HAP-1 (cell line): ENCODE data around the gene TNS3.

Experiments
- DNase-seq, 2 experiments: peaks; one replicate each; pipeline ENCODE4 v3.0.0-alpha.2; 2016 to 2020; ENCODE audit warnings: low spot score in 2 of 2
- H3K27me3 ChIP-seq: fragments of 250-450 bp; sonication (Bioruptor Pico); 2 replicates; pipeline ENCODE4 v1.5.1; 2020; ENCODE audit warnings: low read depth, mild to moderate bottlenecking, moderate library complexity
- H3K36me3 ChIP-seq: fragments of 250-450 bp; sonication (Bioruptor Pico); replicated peaks from 2 replicates; pipeline ENCODE4 v1.5.1; 2020; ENCODE audit warnings: mild to moderate bottlenecking
- H3K4me1 ChIP-seq: fragments of 250-450 bp; sonication (Bioruptor Pico); 2 replicates; pipeline ENCODE4 v1.5.1; 2020; ENCODE audit warnings: mild to moderate bottlenecking
- H3K4me3 ChIP-seq: fragments of 250-450 bp; sonication (Bioruptor Pico); 2 replicates; pipeline ENCODE4 v1.5.1; 2020; ENCODE audit warnings: mild to moderate bottlenecking, moderate library complexity
- H3K9me3 ChIP-seq: fragments of 250-450 bp; sonication (Bioruptor Pico); 2 replicates; pipeline ENCODE4 v1.5.1; 2020; ENCODE audit warnings: mild to moderate bottlenecking, moderate library complexity
- in situ Hi-C: fragments of 300-500 bp; cut with MboI; formaldehyde crosslinking; loops from 3 replicates; pipeline ENCODE4 v1.14.3; 2020; ENCODE audit warnings: low sequenced_read_pairs, inconsistent platforms, mixed read lengths

TNS3 gene

DNA sequence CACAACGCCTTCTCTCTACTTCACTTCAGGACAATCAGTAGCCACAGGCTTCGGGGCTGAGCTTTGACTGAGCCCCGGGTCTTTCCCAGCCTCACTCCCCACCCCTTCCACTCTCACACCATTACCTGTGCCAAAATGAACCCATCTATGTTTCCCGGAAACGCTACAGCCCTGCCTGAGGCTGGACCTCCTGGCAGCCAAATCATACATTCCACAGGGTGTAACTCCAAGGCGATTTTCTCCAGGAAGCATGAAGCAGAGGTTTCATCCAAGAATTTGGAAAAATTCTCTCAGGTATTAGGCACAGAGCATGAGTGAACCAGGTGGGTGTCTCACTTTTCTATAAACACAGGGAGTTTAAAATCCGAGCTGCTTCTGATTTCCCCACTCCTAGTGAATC lies 286.3 kb downstream of the TNS3 start:
- H3K4me1 ChIP-seq: peaks cover 4% of the 10 kb centered on the region
- H3K36me3 ChIP-seq: peaks cover 63% of the 10 kb centered on the region
- DNase-seq: no peak
- H3K27me3 ChIP-seq: no peaks in the 10 kb centered on the region
- no peaks in the 10 kb centered on the region for H3K9me3 ChIP-seq
- in situ Hi-C loops: no loop called here
- H3K4me3 ChIP-seq: no peak overlapping the region

GRCh38 chr7:47294556-47295222 lies 287.2 kb downstream of the TNS3 start:
- H3K4me1 ChIP-seq: peaks cover 13% of the 10 kb centered on the region
- DNase-seq: no peak
- in situ Hi-C loops: no loop called here
- no peaks in the 10 kb centered on the region for H3K9me3 ChIP-seq
- no peaks in the 10 kb centered on the region for H3K27me3 ChIP-seq
- H3K36me3 ChIP-seq: peaks cover 65% of the 10 kb centered on the region
- no peak overlapping the region for H3K4me3 ChIP-seq

DNA sequence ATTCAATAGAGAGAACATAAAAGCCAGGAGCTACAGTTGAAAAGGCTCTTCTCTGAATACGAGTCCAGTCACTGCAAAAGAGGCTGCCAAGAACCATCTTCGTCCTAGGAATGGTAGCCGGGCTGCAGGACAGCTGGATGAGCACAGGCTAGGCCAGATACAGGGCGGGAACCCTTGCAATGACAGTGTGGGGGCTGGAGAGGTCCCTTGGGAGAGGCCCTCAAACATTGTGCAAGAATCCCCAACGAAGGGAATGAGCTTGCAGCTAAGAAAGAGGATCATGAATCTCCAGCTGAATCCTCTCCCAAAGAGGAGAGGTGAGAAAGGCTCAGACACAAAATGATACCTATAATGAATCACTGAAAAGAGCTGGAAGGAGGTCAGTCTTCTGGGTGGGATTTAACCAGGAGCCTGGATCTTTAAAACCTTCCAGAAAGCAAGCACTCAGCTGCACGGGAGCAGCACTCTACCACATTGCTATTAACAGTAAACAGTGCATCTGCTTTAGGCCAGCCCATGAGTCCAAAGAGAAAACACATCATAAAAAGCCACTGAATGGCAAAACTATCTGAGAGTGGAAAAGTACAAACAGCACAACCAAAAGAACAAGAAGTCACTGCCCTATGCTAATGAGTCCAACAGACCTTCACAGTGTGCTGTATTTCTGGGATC lies 287.9 kb downstream of the TNS3 start:
- H3K4me1 ChIP-seq: peaks cover 13% of the 10 kb centered on the region
- DNase-seq: no peak
- H3K9me3 ChIP-seq: no peaks in the 10 kb centered on the region
- in situ Hi-C loops: no loop called here
- H3K4me3 ChIP-seq: no peak overlapping the region
- no peaks in the 10 kb centered on the region for H3K27me3 ChIP-seq
- H3K36me3 ChIP-seq: peaks cover 70% of the 10 kb centered on the region

DNA sequence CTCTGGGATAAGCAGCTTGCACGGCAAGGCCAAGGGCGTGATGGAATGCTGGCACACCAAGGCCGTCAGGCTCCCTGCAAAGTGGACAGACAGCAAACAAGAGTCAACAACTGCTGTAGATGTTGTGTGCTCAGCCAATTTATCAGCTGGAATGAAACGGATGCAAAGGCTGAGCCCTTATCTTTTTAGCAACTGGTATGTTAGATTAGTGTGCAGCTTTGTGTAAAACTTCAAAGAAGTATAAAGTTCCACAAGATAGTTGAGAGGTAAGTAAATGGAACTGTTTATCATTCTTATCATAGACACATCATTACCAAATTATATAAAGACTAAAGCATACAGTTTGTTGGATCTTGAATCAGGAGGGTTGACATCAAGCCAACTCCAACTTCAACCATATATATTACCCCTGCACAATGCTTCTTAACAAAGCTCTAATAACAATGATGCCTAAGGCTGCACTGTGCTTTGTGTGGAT lies 289.0 kb downstream of the TNS3 start:
- peaks cover 75% of the 10 kb centered on the region for H3K36me3 ChIP-seq
- no peak for DNase-seq
- in situ Hi-C loops: no loop called here
- H3K27me3 ChIP-seq: no peaks in the 10 kb centered on the region
- H3K4me3 ChIP-seq: no peak overlapping the region
- H3K9me3 ChIP-seq: no peaks in the 10 kb centered on the region
- peaks cover 13% of the 10 kb centered on the region for H3K4me1 ChIP-seq

DNA sequence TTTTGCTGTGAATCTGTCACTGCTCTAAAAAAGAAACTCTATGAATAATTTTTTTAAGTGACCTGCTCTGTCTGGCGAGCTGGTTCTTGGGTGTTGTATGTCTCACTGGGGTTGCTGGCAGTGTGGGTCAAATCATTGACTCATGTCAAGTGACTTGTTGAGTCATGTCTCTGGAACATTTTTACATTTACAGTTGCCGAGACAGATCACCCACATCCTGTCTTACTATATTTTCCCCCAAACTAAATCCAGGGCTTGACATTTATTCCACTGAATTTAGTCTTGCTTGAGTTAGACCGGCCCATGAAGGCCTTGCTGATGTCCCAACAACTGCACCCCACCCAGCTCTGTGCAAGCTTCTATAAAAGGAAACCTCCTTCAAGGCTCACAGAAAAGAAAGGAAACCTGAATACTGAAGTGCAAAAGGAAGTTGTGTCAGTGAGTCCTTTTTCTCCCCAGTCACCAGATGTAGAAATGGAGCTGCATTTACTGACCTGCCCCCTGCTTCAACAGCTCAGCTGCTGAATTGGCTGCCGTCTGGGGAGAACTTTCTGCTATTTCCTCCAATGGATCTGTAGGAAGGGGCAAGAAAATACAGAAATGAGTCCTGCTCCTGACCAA lies 290.3 kb downstream of the TNS3 start:
- Histone ChIP-seq H3K27me3 (no peaks in the 10 kb centered on the region), H3K4me3 (no peak overlapping the region), H3K9me3 (no peaks in the 10 kb centered on the region), H3K36me3 (peaks cover 77% of the 10 kb centered on the region), H3K4me1 (peaks cover 13% of the 10 kb centered on the region)
- DNase-seq: no peak
- in situ Hi-C loops: no loop called here

- H3K27me3 ChIP-seq: no peaks in the 10 kb centered on the region
- peaks cover 13% of the 10 kb centered on the region for H3K4me1 ChIP-seq
- H3K36me3 ChIP-seq: peaks cover 72% of the 10 kb centered on the region
- H3K4me3 ChIP-seq: no peak overlapping the region
- no peaks in the 10 kb centered on the region for H3K9me3 ChIP-seq
- in situ Hi-C loops: no loop called here
- DNase-seq: no peak
Observed at GRCh38 chr7:47290867-47291266, 291.0 kb downstream of the TNS3 start.

DNA sequence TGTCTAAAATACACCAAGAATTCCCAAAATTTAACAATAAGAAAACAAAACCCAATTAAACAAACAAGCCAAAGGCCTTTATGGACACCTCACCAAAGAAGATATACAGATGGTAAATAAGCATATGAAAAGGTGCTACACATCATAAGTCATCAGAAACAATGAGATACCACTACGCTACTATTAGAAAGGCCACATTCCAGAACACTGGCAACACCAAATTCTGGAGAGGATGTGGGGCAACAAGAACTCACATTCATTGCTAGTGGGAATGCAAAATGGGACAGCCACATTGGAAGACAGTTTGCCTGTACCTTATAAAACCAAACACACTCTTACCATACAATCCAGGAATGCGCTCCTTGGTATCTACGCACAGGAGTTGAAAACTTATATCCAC lies 291.4 kb downstream of the TNS3 start:
- H3K27me3 ChIP-seq: no peaks in the 10 kb centered on the region
- H3K4me1 ChIP-seq: peaks cover 13% of the 10 kb centered on the region
- H3K36me3 ChIP-seq: peaks cover 71% of the 10 kb centered on the region
- in situ Hi-C loops: no loop called here
- no peak overlapping the region for H3K4me3 ChIP-seq
- DNase-seq: no peak
- H3K9me3 ChIP-seq: no peaks in the 10 kb centered on the region

DNA sequence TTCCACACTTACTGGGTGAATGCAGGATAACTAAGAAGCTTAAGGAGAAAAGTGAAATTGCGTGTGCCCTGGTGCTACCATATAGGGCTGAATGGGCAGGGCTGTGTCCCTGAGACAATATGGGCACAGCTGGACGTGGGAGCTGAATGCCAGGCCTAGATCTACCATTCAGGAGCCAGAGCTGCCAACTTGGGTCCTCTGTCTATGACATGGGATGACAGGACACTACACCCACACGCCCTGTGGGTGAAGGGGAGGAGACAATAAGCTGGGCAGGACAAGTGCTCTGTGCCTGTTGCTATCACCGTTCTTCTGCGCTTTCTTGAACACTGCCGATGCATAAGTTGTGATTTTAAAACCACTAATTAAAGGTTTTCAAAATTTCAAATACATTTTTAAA lies 293.9 kb downstream of the TNS3 start:
- Histone ChIP-seq H3K36me3 (peaks cover 77% of the 10 kb centered on the region), H3K9me3 (no peaks in the 10 kb centered on the region), H3K4me3 (no peak overlapping the region), H3K4me1 (peaks cover 13% of the 10 kb centered on the region), H3K27me3 (no peaks in the 10 kb centered on the region)
- DNase-seq: no peak
- in situ Hi-C loops: no loop called here

- Histone ChIP-seq H3K4me1 (peaks cover 12% of the 10 kb centered on the region), H3K27me3 (no peaks in the 10 kb centered on the region), H3K4me3 (no peak overlapping the region), H3K9me3 (no peaks in the 10 kb centered on the region), H3K36me3 (peaks cover 60% of the 10 kb centered on the region)
- no peak for DNase-seq
- in situ Hi-C loops: no loop called here
Observed at GRCh38 chr7:47285860-47286491, 295.9 kb downstream of the TNS3 start.

- no peak overlapping the region for H3K4me3 ChIP-seq
- peaks cover 53% of the 10 kb centered on the region for H3K36me3 ChIP-seq
- no peak for DNase-seq
- in situ Hi-C loops: no loop called here
- no peaks in the 10 kb centered on the region for H3K27me3 ChIP-seq
- no peaks in the 10 kb centered on the region for H3K9me3 ChIP-seq
- peaks cover 2% of the 10 kb centered on the region for H3K4me1 ChIP-seq
Observed at GRCh38 chr7:47284691-47285635, 296.9 kb downstream of the TNS3 start.

DNA sequence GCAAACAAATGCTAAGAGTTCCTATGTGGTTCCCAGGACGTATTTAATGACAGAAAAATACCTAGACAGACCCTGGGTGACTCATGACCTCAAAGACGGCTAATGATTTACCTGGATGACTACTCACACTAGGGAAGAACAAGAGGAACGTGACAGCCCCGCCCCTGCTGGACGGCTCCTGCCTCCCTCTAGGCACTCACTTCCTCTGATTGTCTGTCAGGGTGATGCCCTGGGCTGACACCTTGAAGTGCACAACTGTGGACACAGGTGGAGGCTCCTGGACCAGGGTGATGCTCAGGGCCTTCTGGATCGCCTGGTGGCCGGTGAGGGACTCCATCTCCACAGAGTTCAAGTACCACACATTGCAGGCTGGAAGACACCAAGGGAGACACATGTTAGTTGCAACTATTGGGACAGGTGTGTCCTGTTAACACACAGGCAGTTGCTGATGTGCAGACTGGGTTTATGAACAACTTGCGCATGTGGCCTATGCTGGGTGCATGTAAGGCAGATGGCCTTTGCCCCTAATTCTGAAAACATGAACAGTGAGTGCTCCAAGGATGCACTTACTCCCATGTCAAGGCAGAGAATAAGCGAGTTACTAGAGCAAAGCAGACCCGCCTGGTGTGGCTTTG lies 298.3 kb downstream of the TNS3 start:
- no peak for DNase-seq
- Histone ChIP-seq H3K9me3 (no peaks in the 10 kb centered on the region), H3K36me3 (peaks cover 46% of the 10 kb centered on the region), H3K4me3 (no peak overlapping the region), H3K4me1 (no peaks in the 10 kb centered on the region), H3K27me3 (no peaks in the 10 kb centered on the region)
- in situ Hi-C loops: no loop called here

GRCh38 chr7:47282790-47283496 lies 299.0 kb downstream of the TNS3 start:
- in situ Hi-C loops: no loop called here
- Histone ChIP-seq H3K27me3 (no peaks in the 10 kb centered on the region), H3K4me3 (no peak overlapping the region), H3K4me1 (no peaks in the 10 kb centered on the region), H3K36me3 (peaks cover 44% of the 10 kb centered on the region), H3K9me3 (no peaks in the 10 kb centered on the region)
- DNase-seq: no peak
